Tibial nerve (tissue), 4 donors: Measurements from ENCODE around the gene ABCC8. TPM values are rescaled to one million over a fixed set of nuclear protein-coding genes. Genes with fewer than 3 reads are reported as not detected.

ENCODE experiments used
- DNase-seq, 2 donors: peaks; one replicate each; pipeline ENCODE4 v3.0.0-alpha.2; 2019; ENCODE audit warnings: low spot score in 2 of 2
- H3K27ac ChIP-seq, 4 donors: fragments of 200-600 bp; sonication (generic) in 3 of 4; one replicate each; pipeline ENCODE4 v1.5.1; 2017 to 2019; ENCODE audit warnings: mild to moderate bottlenecking in 1 of 4
- H3K27me3 ChIP-seq, 2 donors: fragments of 200-600 bp; sonication (generic) in 1 of 2; one replicate each; pipeline versions ENCODE4 v1.5.1 to v1.6.0; 2017 to 2019
- H3K36me3 ChIP-seq, 3 donors: fragments of 200-600 bp; sonication (generic); one replicate each; pipeline ENCODE4 v1.5.1; 2018 to 2019
- H3K4me1 ChIP-seq, 4 donors: fragments of 200-600 bp; sonication (generic) in 3 of 4; one replicate each; pipeline ENCODE4 v1.5.1; 2017 to 2019
- H3K4me3 ChIP-seq, 4 donors: fragments of 200-600 bp; sonication (generic) in 3 of 4; one replicate each; pipeline ENCODE4 v1.5.1; 2017 to 2019; ENCODE audit warnings: mild to moderate bottlenecking in 1 of 4, moderate library complexity in 1 of 4
- H3K9me3 ChIP-seq, 4 donors: fragments of 200-600 bp; sonication (generic) in 3 of 4; one replicate each; pipeline ENCODE4 v1.5.1; 2017 to 2019
- CTCF ChIP-seq, 5 experiments: fragments of 200-600 bp in 3 of 5; fragments of 450-650 bp in 2 of 5; sonication (generic) in 3 of 5; IDR thresholded peaks; one replicate each; pipeline ENCODE4 v1.5.1; 2016 to 2019; ENCODE audit warnings: antibody characterized with exemption in 5 of 5, mild to moderate bottlenecking in 3 of 5, moderate library complexity in 2 of 5
- EP300 ChIP-seq, 2 donors: sonication (generic); formaldehyde crosslinking; IDR thresholded peaks; one replicate each; pipeline ENCODE4 v1.6.1; 2017; ENCODE audit warnings: antibody characterized with exemption in 2 of 2, mild to moderate bottlenecking in 1 of 2
- POLR2A ChIP-seq, 2 donors: fragments of 450-650 bp; IDR thresholded peaks; one replicate each; pipeline ENCODE4 v1.6.1; 2017; ENCODE audit warnings: antibody characterized with exemption in 2 of 2, mild to moderate bottlenecking in 2 of 2, moderate library complexity in 2 of 2
- WGBS, 2 donors: methylation state at CpG; one replicate each; pipeline ENCODE4 v1.1.5; 2018; 5-methylcytosine and 5-hydroxymethylcytosine counted together
- total RNA-seq, 4 donors: library from RNA; depleted of rRNA; stranded (reverse); fragments of >200 nt; gene quantifications; one replicate each; pipeline ENCODE4 v1.1.0, GENCODE V29; 2016

Gene ABCC8
- total RNA-seq, 4 donors from 2014 or later = 1.3 to 8.6 (median 5.1) TPM

GRCh38 chr11:17413414-17414316, 63.0 kb downstream of the ABCC8 start:
- no peak for DNase-seq
- H3K36me3 ChIP-seq = no peaks in the 10 kb centered on the region
- no peak overlapping the region for H3K4me3 ChIP-seq
- H3K4me1 ChIP-seq = no peaks in the 10 kb centered on the region
- H3K9me3 ChIP-seq = no peaks in the 10 kb centered on the region
- WGBS, 2 donors = 84% methylated on average over 15 of the region's 15 CpGs
- H3K27ac ChIP-seq = no peak overlapping the region
- no peaks in the 10 kb centered on the region for H3K27me3 ChIP-seq
- TF ChIP-seq EP300 (IDR thresholded peaks at IDR 0.05) (no peak), CTCF (IDR thresholded peaks at IDR 0.05) (no peak), POLR2A (IDR thresholded peaks at IDR 0.05) (no peak)

GRCh38 chr11:17412488-17413180, 64.0 kb downstream of the ABCC8 start:
- Histone ChIP-seq H3K4me1 (no peaks in the 10 kb centered on the region), H3K4me3 (no peak overlapping the region), H3K9me3 (no peaks in the 10 kb centered on the region), H3K27me3 (no peaks in the 10 kb centered on the region), H3K36me3 (no peaks in the 10 kb centered on the region), H3K27ac (no peak overlapping the region)
- WGBS, 2 donors = 71 to 73% methylated on average over 9 of the region's 9 CpGs
- TF ChIP-seq EP300 (IDR thresholded peaks at IDR 0.05) (no peak), POLR2A (IDR thresholded peaks at IDR 0.05) (no peak), CTCF (IDR thresholded peaks at IDR 0.05) (no peak)
- DNase-seq = no peak

- H3K27me3 ChIP-seq = no peaks in the 10 kb centered on the region
- no peak overlapping the region for H3K27ac ChIP-seq
- DNase-seq = no peak
- WGBS, 2 donors = 71 to 77% methylated on average over 6 of the region's 6 CpGs
- H3K4me1 ChIP-seq = peaks cover 0 to 2% (median 2%) of the 10 kb centered on the region in 4 donors
- no peak overlapping the region for H3K4me3 ChIP-seq
- no peaks in the 10 kb centered on the region for H3K9me3 ChIP-seq
- no peak for TF ChIP-seq CTCF (IDR thresholded peaks at IDR 0.05)
- TF ChIP-seq POLR2A (IDR thresholded peaks at IDR 0.05) = no peak
- TF ChIP-seq EP300 (IDR thresholded peaks at IDR 0.05) = no peak
- H3K36me3 ChIP-seq = no peaks in the 10 kb centered on the region
Measured at GRCh38 chr11:17411418-17411817, 65.2 kb downstream of the ABCC8 start.

- TF ChIP-seq EP300 (IDR thresholded peaks at IDR 0.05) (no peak), CTCF (IDR thresholded peaks at IDR 0.05) (no peak)
- no peak overlapping the region for H3K27ac ChIP-seq
- peaks cover 0 to 9% (median 6%) of the 10 kb centered on the region in 4 donors for H3K4me1 ChIP-seq
- no peak overlapping the region for H3K4me3 ChIP-seq
- no peak for DNase-seq
- no peaks in the 10 kb centered on the region for H3K9me3 ChIP-seq
- H3K36me3 ChIP-seq = no peaks in the 10 kb centered on the region
- H3K27me3 ChIP-seq = no peaks in the 10 kb centered on the region
- 54 to 55% methylated on average over 11 of the region's 11 CpGs for WGBS, 2 donors
Measured at GRCh38 chr11:17410606-17411379, 65.9 kb downstream of the ABCC8 start.
